ENCODE results near the gene CBARP.

- TF ChIP-seq CTCF (IDR thresholded peaks at IDR 0.05) (no peak), POLR2A (IDR thresholded peaks at IDR 0.05) (peak; percentile 45 to 99)
Observed at GRCh38 chr19:1269065-1269477, 31.3 kb upstream of the CBARP start, which contains the start of gene CIRBP.
